Posterior vena cava (tissue), 2 donors: ENCODE data around the gene FRRS1. TPM values are rescaled to one million over a fixed set of nuclear protein-coding genes. Genes with fewer than 3 reads are reported as not detected.

Experiments
- DNase-seq: peaks from one replicate; pipeline ENCODE4 v3.0.0-alpha.2; 2020; ENCODE audit warnings: low spot score
- intact Hi-C, 2 donors: fragments of 100-400 bp; cut with DNase I; formaldehyde crosslinking; loops; one replicate each; pipeline versions ENCODE4 v1.14.1 to v1.14.2; 2022 to 2023
- total RNA-seq, 2 donors: library from RNA; stranded (reverse); fragmentation: NEBNext Ultra II Directional; extraction: Animal tissue kit (Norgen Biotek cat#: 25700); gene quantifications; one replicate each; pipeline ENCODE4 v1.2.1, GENCODE V29; 2021
- donor health status: DM: yes; HTN: yes; CAD: no.
- donor health status: DM: yes; HTN: yes; CAD: no.

Gene FRRS1
- total RNA-seq, 2 donors from 2014 or later, result 8.0 to 17.5 TPM

DNA sequence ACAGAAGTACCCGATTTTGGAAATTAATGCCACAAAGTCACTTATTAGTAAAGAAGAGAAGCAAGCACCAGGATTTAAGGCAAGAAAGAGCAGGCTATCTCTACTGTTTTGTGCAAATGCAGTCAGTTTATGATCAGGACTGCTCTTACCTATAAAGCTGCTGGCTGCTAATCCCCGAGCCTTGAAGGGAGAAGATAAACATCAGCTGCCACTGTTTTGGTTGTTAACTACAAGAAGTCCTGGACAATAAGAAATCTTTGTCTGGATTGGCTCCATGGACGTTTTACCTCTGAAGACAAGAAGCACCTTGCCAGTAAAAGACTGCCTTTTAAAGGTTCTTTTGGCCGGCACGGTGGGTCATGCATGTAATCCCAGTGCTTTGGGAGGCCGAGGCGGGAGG is 21.4 kb downstream of the FRRS1 start:
- DNase-seq, result no peak
- intact Hi-C loops, result no loop called here

GRCh38 chr1:99740141-99740540 is 26.3 kb downstream of the FRRS1 start:
- intact Hi-C loops, result no loop called here
- no peak for DNase-seq

DNA sequence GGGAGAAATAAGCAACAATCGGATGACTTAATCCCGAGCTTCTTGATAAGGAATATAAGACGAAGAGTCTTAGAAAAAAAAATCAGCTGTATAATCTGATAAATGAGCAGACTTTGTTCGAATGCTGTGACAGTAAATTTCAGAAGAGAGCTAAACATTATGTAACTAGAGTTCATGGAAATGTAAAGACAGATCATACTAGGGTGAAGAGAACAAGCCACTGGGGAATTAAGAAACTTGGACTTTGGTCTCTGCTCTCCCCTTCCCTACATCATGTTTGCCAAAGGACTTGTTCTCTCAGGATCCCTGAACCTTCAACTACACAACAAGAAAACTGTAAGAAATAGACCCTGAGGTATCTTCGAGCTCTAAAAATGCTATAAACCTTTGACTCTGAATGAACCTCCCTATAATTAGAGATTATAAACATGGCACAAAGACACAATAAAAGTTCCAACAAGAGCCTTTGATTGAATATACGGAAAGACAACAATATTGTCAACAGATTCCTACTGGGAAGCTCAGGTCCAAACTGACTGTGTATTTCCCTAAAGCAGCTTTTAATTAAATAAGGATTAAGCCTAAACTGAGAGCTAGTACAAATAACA is 27.5 kb downstream of the FRRS1 start:
- intact Hi-C loops, result no loop called here
- no peak for DNase-seq

- DNase-seq, result no peak
- intact Hi-C loops, result no loop called here
Observed at GRCh38 chr1:99737016-99737415, 29.4 kb downstream of the FRRS1 start.

DNA sequence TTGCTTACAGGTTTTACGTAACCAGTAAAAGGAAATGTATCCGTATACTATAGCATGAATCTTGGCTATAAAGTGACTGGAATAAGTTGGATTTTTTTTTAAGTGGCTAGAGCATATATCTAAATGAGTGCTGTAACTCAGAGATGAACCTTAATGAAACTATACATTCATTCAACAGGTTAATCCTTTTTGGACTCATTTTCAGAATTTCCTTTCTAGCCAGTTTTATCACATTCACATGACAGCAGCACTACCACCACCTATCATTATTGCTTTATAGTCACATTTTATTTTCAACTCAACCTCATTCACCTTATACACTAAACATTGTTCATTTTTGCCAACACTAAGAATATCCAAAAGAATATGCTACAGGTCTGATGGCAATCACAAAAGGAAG is 30.6 kb downstream of the FRRS1 start:
- DNase-seq, result no peak
- intact Hi-C loops, result no loop called here

GRCh38 chr1:99731384-99731783 is 35.1 kb downstream of the FRRS1 start:
- intact Hi-C loops, result no loop called here
- DNase-seq, result no peak

- intact Hi-C loops, result no loop called here
Observed at GRCh38 chr1:99728494-99729235, 37.8 kb downstream of the FRRS1 start.

DNA sequence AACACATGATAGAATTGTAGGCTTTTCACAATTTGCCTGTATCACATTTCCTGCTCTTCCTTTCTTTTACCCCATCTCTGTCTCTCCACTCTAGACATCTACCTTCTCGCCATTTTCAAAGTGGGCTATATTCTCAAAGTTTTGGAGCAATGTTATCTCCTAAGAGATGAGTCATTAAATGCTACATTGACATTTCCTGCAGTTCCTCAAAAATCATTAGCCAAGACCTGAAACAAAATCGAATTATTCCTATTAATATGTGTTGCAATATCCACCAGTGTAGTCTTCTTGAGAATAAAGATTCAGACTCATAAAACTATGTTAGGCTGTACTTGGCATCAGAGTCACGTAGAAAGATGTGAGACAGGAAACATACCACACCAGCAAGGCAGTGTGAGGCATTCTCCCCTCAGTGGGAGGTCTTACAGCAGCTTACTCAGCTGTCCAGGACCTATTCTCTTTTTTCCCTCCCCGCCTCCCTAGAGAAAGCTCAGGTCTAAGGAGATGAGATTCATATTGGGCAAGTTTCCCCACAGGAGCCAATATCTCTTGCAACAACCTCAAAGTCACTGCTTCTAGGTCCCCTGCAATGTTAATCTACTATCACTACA is 38.8 kb downstream of the FRRS1 start:
- DNase-seq, result no peak
- intact Hi-C loops, result no loop called here

More at GRCh38 chr1:99728494-99729235, 37.8 kb downstream of the FRRS1 start:
- no peak for DNase-seq

DNA sequence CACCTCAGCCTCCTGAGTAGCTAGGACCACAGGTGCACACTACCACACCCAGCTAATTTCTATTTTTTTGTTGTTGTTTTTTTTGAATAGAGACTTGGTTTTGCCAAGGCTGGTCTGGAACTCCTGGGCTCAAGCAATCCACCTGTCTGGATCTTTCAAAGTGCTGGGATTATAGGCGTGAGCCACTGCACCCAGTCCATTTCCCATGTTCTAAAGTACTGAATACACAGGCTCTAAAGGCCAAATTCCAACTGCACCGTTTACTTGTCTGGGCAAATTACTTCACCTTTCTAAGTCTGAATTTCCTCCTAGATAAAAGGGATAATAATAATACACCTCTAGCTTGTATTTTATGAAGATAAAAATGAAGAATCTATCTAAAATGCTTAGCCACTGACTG is 39.6 kb downstream of the FRRS1 start:
- no peak for DNase-seq
- intact Hi-C loops, result no loop called here

DNA sequence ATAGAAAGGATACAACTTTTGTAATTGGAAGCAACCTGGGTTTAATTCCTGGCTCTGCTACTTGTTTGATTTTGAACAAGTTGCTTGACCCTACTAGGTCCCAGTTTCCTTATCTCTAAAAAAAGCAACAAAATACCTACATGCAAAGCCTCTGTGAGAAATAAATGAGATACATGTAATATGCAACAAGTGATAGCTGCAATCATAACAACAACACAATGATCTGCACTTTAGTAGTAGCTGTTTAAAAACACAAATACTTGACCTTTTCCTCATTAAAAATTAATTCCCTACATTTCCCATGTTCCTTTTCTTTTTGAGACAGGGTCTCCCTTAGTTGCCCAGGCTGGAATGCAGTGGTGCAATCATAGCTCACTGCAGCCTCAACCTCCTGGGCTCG is 40.0 kb downstream of the FRRS1 start:
- DNase-seq, result no peak
- intact Hi-C loops, result no loop called here

DNA sequence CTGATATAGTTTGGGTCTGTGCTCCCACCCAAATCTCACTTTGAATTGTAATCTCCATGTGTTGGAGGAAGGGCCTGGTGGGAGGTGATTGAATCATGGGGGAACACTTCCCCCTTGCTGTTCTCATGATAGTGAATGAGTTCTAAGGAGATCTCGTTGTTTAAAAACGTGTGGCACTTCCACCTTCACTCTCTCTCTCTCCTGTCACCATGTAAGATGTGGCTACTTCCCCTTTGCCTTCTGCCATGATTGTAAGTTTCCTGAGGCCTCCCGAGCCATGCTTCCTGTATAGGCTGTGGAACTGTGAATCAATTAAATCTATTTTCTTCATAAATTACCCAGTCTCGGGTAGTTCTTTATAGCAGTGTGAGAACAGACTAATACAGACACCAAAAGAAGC is 40.4 kb downstream of the FRRS1 start:
- intact Hi-C loops, result no loop called here
- no peak for DNase-seq

DNA sequence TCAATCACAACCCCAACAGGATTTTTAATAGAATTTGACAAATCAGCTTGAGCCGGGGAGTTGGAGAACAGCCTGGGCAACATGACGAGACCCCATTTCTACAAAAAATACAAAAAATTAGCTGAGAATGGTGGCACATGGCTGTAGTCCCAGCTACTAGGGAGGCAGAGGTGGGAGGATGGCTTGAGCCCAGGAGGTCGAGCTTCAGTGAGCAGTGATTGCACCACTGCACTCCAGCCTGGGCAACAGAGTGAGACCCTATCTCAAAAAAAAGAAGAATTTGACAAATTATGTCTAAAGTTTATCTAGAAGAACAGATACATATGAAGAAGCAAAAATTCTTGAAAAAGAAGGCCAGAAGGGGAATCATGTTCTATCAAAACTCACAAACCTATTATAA is 43.2 kb downstream of the FRRS1 start:
- intact Hi-C loops, result no loop called here
- DNase-seq, result no peak

GRCh38 chr1:99717005-99717404 is 49.4 kb downstream of the FRRS1 start:
- no peak for DNase-seq
- intact Hi-C loops, result no loop called here

DNA sequence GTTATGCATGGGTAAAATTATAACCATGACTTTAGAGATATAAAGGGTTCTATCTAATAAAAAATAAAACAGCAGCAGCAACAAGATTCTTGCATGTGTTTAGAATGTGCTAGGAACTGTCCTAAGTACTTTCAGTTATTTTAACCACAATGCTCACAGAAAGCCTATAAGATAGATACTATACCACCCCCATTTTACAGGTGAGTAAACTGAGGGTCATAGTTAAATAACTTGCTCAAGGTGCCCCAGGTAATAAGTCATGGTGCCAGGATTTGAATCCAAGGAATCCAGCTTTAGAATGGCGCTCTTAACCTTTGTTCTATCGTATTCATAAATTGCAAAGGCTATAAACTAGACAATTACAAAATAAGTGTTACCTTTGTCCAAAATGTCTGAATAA is 53.4 kb downstream of the FRRS1 start:
- intact Hi-C loops, result no loop called here
- DNase-seq, result no peak

DNA sequence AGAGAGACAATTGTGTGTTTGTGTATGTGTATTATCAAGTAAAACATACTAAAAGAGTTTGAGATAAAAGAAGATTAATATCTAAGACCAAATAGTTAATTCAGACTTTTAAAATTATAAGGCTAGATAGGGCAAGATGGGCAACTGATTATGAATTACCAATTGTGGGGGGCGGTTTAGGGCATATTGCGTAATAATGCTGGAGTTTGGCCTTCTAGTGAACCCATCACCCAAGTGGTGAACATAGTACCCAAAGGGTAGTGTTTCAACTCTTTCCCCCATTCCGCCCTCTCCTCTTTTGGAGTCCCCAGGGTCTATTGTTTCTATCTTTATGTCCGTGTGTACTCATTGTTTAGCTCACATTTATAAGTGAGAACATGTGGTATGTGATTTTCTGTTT is 55.4 kb downstream of the FRRS1 start:
- DNase-seq, result no peak
- intact Hi-C loops, result no loop called here

- intact Hi-C loops, result loop anchor here in 1 of 2 donors (10.0 kb wide), 1 partner anchor 523 kb away; no protein-coding TSS in a partner anchor
- DNase-seq, result peak; percentile 84
Observed at GRCh38 chr1:99707535-99708142, 58.8 kb downstream of the FRRS1 start.

- intact Hi-C loops, result loop anchor here in 1 of 2 donors (10.0 kb wide), 1 partner anchor 521 kb away; no protein-coding TSS in a partner anchor
- DNase-seq, result no peak
Observed at GRCh38 chr1:99705385-99705784, 61.0 kb downstream of the FRRS1 start.

DNA sequence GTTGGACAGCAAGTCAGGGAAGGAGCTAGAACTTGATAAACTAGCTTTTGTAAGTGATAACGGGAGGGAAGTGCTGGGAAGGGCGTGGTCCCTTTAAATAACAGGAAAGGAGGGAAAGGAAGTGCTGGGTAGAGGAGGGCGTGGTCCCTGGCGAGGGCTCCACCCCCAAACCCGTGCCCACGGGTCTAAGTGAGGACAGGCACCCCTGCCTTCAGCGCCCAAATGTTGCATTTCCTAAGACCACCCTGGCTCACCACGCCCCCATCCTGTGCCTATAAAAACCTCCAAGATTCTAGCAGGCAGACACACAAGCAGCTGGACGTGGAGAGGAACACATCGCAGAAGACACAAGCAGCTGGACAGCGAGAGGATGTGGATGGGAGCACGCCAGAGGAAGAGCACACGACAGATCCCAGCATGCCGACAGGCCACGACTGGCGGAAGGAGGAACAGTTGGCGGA is 62.0 kb downstream of the FRRS1 start:
- no peak for DNase-seq
- intact Hi-C loops, result loop anchor here in 1 of 2 donors (10.0 kb wide), 1 partner anchor 520 kb away; no protein-coding TSS in a partner anchor

GRCh38 chr1:99702221-99702620 is 64.2 kb downstream of the FRRS1 start:
- DNase-seq, result no peak
- intact Hi-C loops, result loop anchor here in 1 of 2 donors (10.0 kb wide), 1 partner anchor 517 kb away; no protein-coding TSS in a partner anchor

DNA sequence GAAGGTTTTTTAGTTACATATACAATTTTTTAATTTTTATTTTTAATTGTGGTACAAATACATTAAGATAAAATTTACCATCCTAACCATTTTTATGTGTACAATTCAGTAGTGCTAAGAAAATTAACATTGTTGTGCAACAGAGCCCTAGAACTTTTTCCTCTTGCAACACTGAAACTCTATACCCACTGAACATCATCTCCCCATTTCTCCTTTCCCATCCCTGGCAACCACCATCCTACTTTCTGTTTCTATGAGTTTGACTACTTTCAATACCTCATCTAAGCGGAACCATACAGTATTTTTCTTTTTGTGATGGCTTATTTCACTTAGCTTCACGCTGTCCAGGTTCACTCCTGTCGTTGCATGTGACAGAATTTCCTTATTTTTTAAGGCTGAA is 66.4 kb downstream of the FRRS1 start:
- intact Hi-C loops, result loop anchor here in 1 of 2 donors (10.0 kb wide), 1 partner anchor 515 kb away; no protein-coding TSS in a partner anchor
- no peak for DNase-seq
